HG03045 (cell line): Measurements from ENCODE around the gene JAG2.

ENCODE experiments used
- ATAC-seq: cut with Tn5 transposase; IDR thresholded peaks from one replicate; pipeline ENCODE4 v1.9.1; 2021; ENCODE audit warnings: mild to moderate bottlenecking, moderate library complexity; ENCODE audit not compliant: unreplicated experiment

Gene JAG2

DNA sequence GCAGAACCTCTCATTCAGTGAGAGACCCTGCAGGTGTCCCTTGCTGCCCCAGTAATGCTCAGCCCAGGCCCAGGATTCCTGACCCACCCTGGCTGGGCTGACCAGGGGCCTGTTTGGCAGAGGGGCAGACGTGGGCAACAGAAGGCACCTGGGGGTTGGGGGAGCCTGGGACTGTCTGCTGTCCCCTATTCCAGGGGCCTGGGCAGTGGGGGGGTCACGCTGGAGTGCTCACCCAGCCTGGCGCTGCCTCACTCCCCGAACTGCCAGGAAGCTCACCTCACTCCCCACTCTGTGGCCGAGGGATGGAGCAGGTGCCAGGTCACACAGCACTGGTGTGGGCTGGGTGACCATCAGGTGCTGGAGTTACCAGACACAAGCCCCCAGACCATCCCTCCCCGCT is 35.1 kb upstream of the JAG2 start:
- ATAC-seq: no peak

DNA sequence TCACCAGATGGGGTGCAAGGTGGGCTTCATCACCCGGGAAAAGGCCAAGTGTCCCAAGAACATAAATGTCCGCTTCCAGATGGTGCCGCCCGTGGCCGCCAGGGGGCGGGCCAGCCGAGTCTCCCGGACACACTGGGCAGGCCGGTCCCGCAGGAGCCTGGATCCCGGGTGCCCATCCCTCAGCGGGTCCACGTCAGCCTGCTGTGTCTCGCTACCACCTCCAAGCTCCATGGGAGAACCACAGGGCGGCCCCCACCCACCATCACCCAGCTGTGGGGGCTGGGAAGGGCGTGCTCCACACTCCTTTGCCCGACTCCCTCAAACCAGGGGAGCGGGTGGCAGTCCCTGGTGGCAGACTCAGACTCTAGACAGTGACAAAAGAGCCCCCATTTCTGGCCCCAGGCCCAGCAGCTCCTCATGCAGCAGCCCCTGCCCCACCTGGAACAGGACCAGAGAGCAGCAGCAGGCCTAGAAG is 34.5 kb upstream of the JAG2 start:
- no peak for ATAC-seq

DNA sequence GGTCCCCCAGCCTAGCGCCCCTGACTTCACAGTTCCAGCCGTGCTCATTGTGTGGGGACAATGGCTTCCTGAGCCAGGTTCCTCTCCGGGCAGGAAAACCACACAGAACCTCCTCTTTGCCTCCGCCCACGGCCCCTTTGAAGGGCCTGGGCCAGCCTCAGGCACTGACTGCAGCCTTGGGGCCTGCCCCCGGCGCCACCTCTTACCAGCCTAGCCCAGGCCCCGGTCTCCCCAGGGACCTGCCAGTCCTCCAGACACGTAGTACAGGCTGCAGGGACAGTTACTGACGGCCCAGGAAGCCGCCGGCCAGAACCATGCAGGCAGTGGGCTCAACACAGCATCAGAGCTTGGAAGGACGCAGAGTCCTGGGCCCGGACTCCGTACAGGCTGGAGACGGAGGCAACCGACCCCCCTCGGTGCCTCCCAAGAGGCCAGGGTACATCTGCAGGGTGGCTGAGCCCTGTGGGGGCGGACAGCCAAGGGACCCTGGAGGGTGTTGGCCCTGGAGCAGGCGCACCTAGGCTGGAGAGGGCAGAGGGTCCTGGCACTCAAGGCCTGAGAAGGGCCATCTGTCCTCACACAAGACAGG is 33.4 kb upstream of the JAG2 start:
- ATAC-seq: no peak

DNA sequence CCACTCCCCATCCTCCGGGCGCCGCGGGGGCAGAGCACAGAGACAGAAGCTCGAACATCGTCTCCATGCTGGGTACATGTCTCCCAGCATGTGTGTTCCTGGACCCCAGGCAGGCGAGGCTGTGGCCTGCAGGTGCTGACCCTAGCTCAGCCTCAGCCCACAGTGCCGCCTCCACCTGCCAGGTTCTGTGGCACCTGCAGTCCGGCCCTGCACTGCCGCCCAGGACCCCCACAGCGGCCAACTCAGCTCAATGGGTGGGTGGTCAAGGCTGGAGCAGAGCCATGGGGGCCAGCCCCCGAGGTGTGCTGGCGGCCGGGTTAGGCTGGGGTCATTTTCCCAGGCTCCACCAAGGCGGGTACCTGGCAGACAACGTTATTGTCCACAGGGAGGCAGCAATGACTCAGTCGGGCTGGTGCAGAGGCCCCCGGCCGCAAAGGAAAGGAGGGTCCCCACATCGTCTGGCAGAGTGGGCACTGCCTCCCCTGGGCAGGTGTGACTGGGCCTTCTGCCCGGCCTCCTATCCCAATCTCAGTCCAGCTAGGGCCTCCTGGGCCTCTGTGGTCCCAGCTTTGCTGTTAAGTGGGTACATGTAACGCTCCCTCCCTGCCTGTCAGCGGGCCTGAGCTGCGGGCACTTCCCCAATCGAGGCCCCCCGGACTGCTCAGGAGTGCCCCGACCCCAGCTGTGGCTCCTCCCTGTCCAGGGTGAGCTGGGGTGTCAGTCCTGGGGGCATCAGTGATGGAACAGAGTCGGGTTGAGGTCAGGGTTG is 32.8 kb upstream of the JAG2 start:
- no peak for ATAC-seq

DNA sequence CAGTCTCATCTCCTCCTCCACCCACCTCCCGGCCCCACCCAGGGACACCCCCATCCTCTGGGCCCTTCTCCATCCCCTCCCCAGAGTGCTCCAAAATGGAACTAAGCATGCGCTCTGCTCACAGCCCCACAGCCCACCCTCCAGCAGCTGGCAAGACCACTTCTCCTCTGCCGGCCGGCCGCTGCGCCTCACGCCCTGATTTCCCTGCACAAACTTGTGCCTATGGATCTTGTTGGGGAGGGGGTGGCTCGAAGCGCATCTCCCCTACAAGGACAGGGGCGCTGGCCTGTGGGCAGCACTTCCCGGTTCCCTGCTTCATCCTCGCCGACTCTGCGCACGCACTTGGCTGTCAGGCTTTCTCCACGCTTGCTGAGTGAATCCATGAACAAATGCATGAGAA is 32.1 kb upstream of the JAG2 start:
- ATAC-seq: no peak

DNA sequence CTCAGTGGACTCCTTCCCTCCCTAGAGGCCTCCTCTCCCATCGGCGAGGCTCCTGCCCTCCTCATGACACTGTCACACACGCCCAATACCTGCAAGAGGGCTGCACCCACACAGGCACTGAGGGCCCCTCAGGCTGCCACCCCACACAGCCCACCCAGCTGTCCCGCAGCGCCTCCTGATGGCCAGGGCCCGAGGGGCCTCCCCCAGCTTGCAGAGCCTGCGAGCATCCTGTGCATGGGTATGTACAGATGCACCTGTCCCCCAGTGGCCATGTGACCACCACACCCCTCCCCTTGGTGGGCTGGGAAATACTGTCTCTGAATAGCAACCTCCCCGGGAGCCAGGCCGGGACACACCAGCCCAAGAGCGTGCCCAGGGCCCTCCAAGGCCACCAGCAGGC is 31.5 kb upstream of the JAG2 start:
- ATAC-seq: no peak

DNA sequence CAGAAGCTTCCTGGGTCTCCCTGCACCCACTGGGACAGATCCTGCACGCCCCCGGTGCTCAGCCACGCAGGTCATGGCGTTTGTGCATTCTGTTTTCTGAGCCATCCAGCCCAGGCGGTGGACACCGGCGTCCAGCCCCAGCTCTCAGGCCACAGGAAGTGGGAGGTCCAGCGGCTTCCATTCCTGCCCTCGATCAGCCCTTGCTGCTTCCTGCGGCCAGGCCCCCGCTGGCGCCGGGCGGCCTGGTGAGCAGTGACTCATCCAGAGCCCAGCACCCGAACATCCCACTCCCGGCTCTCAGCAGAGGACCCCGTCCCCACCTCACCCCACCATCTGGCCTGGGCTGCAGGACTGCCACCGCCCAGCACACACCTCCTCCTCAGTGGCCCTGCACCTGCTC is 30.5 kb upstream of the JAG2 start:
- ATAC-seq: no peak

DNA sequence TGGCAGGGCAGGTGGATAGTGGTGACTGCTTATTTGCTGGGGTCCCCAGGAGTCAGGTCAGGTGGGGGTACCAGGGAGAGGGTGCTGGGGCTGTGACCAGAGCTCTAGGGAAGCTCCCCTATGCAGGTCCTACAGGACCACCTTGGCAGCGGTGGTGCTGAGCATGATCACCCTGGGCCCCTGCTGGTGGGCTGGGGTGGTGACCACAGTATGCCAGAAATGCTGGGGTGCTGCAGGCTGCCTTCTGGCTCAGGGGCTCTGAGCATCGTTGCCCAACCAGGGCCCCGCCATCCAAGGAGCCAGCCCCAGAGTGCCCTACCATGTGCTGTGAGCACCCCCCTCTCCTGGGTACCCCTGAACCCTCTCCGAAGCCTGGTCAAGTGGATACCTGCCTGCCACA is 30.0 kb upstream of the JAG2 start:
- ATAC-seq: no peak

DNA sequence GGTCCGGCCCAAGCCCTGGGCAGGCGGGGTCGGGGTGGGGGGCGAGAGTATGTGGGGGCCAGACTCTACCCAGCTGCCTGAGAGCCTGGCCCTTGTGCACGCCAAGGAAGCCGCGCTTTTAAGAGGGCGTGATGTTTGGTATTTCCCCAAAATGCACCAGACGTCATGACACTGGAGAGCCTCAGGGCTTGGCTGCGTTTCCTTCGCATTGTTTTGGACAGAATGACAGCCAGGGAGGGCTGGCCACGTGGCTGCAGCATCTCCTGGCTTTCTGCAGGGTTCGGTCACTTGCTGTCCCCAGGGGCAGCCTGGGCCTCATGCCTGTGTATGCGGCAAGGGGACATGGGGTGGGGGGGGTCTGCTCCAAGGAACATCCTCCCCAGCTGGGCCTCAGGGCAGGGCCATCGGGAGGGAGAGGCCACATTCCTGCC is 28.6 kb upstream of the JAG2 start:
- no peak for ATAC-seq

DNA sequence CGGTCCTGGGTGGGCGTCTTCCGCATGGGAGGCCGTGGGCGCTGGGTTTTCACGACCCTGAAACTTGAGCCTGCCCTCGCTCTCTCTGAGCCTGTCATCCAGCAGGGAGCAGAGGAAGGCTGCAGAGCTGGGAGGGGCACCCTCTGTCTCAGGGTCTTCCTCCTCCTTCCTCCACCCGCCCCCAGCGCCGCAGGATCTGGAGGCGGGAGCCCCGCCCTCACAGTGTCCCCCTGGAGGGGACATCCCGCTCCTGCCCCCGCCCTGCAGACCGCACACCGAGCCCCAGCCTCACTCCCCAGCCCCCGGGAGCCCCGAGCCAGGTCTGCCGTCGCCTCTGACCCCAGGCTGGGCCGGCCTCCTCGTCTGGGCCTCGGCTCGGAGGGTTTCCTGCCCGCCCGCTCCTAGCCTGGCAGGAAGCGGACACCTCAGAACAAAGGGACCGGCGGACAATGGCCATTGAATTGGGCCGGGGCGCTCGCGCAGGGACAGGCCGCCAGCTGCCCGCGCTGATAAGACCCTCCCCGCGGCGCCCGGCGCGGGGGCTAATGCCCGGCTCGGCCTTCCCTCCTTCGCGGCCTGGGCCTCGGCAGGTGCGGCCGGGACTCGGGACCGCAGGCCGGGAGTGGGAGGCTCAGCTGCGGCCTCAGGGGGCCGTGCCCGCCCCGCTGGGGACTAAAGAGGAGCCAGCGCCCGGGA is 27.8 kb upstream of the JAG2 start:
- no peak for ATAC-seq

DNA sequence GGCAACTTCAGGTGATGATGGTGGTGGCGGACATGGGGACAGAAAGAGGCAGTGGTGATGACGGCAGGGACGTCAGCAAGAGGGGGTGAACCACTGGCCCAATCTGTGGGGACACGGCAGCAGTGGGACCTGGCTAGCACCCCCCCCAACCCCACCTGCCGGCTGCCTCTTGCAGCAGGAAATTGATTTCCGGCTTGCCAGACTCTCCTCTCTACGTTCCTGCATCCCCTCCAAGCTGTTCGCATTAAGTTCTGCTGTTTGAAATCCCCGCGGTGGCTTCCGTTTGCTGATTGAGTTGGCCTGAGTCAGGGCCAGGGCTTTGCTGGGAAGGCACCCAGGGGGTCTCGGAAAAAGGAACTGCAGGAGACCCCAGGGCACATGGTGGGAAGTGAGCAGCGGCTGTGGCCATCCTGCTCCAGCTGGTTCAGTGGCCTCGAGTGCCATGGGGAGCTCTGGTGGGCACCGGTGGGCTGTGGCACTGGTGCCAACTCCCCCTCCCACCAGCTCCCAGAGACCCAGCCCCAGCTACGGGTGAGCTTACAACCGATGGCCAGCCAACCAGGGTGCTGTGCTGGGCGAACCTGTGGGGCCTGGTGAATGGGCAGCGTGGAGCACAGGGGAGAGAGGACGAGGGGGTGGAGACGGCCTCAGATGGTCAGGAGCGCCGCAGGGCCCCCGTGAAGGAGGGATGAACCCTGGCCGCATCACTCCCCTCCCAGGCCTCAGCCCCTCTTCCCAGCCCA is 27.1 kb upstream of the JAG2 start:
- ATAC-seq: no peak

DNA sequence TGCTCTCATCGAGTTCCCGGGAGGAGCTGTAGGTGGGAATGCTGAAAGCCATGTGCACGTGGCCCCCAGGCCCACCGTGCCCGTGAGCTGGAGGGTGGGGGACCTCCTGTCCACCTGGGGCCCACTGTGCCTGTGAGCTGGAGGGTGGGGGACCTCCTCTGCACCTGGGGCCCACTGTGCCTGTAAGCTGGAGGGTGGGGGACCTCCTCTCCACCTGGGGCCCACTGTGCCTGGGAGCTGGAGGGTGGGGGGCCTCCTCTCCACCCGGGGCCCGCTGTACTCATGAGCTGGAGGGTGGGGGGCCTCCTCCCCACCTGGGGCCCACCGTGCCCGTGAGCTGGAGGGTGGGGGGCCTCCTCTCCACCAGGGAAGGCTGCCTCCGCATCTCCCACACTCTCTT is 26.5 kb upstream of the JAG2 start:
- no peak for ATAC-seq

DNA sequence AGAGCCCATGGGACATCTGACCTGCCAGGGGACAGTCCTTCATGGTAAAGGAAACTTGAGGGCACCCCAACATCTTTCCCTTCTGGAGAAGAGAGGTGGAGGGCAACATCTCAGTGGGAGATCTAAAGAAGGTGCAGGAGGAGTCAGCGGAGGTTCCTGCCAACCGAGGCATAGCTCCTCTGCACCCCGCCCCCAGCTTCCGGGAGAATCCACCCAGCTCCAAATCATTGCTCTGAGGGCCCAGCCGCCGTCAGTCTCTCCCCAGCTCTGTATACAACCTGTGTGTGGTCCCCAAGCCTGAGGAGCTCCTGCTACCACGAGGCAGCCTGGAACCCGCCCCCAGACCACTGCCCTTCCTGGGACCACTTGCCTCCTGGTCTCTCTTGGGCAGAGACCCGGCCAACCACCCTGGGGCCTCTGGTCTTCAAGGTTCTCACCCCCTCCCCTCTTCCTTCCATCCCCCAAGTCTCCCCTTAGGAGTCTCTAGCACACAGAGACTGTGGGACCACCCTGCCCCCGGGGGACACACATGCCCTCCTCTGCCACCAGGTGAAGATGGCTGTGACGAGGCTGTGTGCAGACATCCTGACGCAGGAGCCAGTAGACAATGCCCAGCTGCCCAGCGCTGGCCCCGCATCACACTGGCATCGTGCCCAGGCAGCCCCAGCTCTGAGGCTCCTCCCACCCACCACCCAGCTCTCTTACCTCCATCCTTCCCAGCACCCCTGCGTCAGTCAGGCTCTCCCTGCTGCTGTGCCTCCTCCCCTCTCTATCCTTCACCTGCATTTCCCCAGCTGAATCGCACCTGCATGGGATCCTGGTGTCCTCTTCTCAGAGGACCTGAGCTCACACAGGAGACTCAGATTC is 25.6 kb upstream of the JAG2 start:
- ATAC-seq: no peak

DNA sequence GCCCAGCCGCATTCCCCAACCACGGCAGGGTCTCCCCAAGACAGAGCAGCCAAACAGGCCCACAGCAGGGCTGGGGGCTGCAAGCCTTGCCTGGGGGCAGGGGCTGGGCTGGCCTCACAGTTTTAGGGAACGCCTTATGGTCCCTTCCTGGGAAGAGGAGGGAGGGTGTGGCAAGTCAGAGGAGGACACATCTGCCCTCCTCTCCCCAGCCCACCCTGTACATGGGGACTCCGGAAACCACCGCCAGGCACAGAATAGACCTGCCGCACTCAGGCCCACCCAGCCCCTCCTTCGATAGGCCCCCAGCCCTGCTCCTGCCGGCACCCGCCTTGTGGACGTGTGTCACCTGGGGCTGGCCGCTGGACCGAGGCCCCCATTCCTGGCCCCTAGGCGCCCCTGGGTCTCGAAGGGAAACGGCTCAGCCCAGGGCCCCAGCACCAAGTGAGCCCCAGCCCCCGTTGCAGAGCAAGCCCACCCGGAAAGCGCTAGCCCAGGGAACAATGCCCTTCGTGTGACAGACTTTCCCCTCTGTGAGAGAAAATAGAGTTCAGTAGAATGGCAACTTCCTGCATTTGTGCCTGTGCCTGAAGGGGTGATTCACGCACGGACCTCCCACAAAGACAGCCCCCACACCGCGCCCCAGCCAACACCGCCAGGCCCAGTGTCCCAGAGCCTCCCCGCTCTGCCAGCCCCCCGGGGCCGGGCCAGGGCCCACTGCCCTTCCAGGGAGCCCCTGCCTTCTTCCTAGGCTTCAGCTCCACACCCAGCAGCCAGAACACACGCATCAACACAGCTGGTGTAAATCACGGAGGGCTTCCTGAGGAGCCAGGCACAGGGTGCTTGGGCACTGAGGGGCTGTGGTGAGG is 24.5 kb upstream of the JAG2 start:
- ATAC-seq: no peak

DNA sequence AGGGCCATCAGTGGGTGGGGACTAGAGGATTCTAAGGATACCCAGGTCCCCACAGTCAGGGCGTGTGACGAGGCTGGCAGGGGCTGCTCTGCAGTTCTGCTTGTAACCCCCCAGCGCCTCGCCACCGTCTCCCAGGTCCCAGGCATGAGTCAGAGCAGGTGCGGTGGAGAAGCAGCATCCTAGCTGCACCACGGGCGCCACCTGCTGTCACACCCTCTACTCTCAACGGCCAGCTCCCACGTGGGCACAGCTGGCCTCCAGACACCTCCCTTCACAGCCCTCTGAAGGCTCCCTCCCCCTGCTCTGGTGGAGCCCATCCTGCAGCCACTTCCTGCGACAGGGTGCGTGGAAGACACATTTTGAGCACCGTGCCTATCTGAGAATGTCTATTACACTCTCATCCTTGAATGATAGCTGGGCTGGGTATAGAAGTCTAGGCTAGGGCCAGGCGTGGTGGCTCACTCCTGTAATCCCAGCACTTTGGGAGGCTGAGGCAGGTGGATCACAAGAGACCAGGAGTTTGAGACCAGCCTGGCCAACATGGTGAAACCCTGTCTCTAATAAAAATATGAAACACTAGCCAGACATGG is 19.5 kb upstream of the JAG2 start:
- no peak for ATAC-seq

DNA sequence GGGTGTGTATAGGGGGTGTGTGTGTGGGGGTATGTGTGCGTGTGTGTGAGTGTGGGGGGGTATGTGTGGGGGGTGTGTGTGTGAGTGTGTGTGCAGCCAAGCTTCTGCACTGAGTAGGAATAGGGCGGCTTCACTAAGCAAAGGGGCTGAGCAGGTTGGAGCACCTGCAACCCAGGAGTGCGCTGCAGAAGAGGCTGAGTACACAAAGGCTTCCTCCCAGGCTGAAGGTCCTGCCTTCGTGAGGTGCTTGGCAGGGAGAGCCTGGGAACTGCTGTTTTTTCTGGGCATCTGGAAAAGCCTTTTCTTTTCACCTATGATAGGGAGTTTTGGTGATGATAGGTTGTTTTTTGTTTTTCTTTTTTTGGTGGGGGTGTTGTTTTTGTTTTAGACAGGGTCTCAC is 18.5 kb upstream of the JAG2 start:
- no peak for ATAC-seq

DNA sequence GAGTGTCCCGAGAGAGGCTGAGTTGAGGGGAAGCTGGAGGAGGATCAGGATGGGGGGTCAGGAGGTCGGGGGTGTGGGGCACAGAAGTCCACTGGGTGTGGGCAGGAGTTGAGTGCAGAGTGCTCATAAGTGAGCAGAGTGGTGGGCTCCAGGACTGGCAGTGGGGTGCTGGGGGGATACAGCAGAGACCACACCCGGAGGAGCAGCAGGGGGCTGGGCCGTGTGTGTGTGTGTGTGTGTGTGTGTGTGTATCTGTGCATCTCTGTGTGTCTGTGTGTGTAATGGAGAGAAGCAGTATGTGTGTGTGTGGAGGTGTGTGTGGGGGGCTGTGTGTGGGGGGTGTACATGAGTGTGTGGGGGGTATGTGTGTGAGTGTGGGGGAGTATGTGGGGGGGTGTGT is 17.4 kb upstream of the JAG2 start:
- ATAC-seq: no peak

DNA sequence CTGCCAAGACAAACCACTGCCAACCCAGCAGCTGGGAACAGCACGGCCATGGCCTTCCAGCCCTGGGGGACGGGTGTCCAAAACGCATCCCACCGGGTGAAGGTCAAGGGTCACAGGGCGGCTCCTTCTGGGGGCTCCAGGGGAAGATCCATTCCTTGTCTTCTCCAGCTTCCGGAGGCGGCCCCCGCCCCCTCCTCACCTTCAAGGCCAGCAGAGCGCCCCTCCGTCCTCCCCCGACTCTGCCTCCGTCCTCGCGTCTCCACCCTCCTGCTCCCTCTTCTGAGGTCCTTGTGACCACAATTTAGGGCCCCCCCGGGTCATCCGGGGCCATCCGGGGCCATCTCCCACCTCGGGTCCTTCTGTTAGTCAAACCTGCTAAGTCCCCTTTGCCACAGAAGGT is 16.4 kb upstream of the JAG2 start:
- no peak for ATAC-seq

DNA sequence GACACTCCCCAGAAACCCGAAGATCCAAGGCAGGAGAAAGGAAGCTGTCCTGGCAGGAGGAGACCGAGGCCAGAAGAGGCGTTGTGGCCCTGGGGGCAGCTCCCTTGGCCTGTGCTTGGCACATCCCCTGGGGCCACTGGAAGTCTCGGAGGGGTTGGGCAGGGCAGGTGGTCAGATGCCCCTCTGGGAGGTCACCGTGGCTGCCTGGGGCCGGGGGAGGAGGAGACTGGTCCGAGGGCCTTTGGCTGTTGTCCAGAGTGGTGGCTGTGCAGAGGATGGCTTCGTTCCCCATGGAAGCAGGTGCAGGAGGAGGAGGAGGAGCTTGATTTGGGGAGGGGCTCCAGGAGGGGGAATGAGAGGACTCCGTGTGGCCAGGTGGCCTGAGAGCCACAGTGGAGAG is 15.9 kb upstream of the JAG2 start:
- no peak for ATAC-seq
